Cerebellar nuclear complex (tissue), 1 donor: ENCODE results near the gene ABCB6.

Source experiments
- DNase-seq, 2 experiments: peaks; one replicate each; lab custom pipeline; 2025; lab: John Stamatoyannopoulos, UW

Gene ABCB6

DNA sequence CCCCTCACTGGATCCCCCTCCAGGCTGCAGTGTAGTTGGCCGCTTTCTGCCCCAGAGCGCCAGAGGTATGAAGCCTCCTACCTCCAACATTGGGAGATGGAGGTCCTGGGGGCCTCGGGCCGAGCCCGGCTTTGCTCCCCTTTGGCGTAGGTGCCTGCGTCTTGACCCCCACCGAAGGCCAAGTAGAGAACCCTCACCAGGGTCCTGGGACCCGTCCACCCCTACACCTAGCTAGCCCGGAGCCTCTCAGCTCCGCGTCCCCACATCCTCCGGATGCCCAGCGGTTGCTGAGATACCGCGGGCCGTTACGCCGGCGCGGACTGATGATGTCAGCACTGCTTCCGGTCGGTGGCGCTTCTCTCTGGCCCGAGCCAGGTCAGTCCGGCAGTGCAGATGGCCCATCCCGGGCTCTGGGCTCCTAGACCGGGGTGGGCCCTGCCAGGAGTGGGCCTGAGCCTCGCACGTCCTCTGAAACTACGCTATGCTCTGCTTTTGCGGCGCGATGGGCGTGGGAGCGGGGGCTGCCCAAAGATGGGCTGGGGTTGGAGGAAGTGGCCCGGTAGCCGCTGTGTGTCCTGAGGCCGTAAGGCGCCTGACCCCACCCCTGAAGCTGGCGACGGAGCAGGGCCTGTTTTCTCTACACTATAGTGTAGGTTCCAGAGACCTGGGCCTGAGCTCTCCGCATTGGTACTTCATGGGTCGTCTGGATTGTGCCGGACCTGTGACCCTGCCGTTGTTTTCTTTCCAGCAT, 26.6 kb upstream of the ABCB6 start, which contains the start of the genes GLB1L and STK16:
Gene GLB1L, minus strand, starts transcription at position 297 of the 751 bp plus-strand sequence. CDS start 1,871 bp downstream, outside the sequence.
Gene STK16, plus strand, starts transcription at position 332 of the 751 bp plus-strand sequence. CDS start 521 bp downstream, outside the sequence.
- peak; percentile 9 to 67 for DNase-seq

GRCh38 chr2:219244789-219245147, 26.0 kb upstream of the ABCB6 start:
- DNase-seq: no peak

- no peak for DNase-seq
Observed at GRCh38 chr2:219243291-219243761, 24.6 kb upstream of the ABCB6 start.

GRCh38 chr2:219234331-219234730, 15.6 kb upstream of the ABCB6 start:
- DNase-seq: no peak

- DNase-seq: no peak
Observed at GRCh38 chr2:219230059-219230540, 11.3 kb upstream of the ABCB6 start.

DNA sequence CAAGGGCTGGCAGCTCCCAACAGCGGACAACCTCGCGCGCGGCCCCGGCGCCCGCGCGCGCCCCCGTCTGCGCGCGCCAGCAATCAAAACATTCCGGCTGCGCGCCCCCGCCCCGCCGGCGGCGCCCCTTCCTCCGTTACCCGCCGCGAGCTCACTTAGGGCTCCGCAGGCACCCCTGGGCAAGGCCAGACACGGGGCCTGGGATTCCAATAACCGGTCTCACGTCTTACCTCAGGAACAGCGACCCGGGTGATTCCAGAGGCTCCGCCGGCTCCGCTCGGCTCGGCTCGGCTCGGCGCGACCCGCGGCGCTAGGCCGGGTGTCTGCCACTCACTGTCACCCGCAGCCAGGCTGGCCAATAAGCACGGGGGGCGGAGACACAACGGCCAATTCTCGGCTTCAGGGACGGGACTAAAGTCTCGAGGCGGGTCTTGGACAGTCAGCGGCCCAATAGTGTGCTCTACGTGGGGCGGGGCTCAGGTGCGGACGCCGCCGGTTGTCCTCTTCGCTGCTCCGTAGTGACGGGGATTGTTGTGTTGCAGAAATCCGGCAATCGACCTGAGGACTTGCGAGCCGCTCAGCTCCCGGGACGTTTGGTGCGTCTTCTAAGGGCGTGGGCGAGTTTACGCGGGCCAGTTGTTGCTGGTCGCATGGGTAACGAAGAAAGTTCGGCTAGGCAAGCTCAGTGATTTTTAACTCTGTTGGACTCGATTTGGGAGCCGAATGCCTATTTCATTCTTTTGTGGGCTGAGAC, 10.7 kb upstream of the ABCB6 start, which contains the start of the genes ANKZF1 and ATG9A:
Gene ANKZF1, plus strand, starts transcription at position 502 of the 754 bp plus-strand sequence. CDS start 452 bp downstream, outside the sequence.
Gene ATG9A, minus strand, starts transcription at position 332 of the 754 bp plus-strand sequence. CDS start 1,612 bp downstream, outside the sequence.
- DNase-seq: peak; percentile 93 to 98

- peak in 1 of 2 experiments; percentile 29 for DNase-seq
Observed at GRCh38 chr2:219228911-219229304, 10.2 kb upstream of the ABCB6 start.

DNA sequence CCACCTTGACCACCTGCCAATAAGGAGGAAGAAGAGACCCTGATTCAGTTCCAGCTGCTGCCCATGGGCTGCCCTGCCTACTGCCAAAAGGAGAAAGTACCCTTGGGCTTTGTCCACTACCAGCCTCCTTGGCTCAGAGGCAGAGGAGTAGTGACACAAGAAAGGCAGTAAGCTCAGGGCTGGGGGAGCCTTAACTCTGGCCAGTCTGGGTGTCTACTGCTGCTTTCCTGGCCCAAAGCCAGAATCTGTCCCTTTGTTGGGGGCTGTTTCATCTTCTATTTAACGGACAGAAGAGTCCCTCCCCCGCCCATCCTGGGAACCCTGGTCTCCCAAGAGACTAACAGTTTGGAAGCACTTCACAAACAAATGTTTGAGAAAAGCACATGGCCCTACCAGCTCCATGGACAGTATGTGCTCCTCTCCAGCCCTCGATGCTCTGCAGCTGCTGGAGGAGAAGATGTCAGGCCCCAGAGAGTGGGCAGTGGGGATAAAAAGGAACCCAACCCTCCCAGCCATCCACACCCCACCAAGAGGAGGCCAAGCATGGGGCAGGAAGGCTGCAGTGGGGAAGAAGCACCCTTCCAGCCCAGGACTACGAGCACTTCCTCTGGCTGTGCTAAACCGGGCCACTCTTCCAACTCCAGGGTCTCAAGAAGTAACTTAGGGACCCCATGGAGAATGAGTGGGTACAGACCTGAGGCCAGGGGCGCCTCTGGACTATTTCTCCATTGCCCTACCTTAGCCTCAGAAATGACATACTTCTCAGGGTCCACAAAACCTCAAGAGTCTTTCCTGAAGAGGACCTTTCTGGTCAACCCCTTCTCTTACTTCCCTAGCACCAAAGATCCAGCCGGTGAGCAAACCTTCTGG, 9.5 kb upstream of the ABCB6 start:
- DNase-seq: no peak

- no peak for DNase-seq
Observed at GRCh38 chr2:219225350-219225749, 6.6 kb upstream of the ABCB6 start.

GRCh38 chr2:219223831-219224610, 5.3 kb upstream of the ABCB6 start:
- no peak for DNase-seq

DNA sequence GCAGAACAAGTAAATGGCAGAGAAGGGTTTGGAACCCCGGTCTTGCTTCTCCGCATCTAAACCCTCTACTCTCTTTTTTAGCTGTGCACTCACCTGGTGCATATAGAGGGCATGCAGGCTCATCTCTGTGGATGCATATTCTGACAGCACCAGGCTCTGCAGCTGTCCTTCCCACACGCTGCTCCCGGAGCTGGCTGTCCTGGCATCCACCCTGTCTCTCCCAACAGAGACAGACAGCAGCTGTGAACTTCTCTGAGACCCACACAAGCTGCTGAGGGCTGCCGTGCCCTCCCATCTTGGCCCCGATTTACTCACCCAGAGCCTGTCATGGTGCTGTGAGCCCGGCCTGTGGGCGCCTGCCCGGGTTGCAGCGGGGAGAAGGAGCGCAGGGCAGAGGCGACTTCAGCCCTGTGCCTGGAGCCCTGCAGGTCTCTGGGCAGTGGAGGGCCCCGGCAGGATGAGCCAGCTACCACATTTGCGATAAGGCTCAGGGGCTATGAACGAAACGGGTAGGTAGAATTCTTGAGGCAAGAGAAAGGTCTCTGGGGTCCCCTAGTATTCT, 3.3 kb upstream of the ABCB6 start:
- DNase-seq: no peak

DNA sequence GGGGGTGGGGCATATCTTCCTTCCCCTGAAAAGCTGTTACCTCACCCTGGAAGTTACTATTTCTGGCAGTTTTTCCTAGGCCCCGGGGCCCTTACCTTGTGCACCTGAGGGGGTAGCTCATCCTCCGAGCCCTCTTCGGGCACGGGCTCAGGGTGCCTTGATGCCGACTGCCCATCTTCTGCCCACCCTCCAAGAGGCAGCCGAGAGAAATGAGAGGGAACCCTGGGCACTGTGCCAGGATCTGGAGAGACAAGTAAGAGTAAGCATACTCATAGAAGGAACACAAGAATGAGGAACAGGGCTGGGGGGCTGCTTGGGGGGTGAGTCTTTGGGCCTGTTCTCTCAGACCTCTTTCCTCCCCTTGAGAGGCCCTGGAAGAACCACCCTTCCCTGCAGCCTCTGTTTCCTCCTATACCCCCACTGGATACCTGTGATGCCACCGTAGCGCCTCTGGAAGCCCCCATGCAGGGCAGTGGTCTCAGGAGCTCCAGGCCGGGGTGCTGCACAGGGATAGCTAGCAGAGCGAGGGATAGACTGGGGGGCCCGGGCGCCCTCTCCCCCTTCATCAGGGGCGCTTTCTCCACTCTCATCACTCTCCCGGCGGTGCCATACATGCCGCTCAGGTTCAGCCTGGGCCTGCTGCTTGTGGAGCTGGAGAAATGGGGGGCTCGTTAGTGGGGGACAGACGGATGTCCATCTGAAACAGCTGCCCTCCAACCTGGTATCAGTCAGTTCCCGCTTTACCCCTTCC, 2.1 kb upstream of the ABCB6 start:
- DNase-seq: no peak

- no peak for DNase-seq
Observed at GRCh38 chr2:219219784-219220532, 1.2 kb upstream of the ABCB6 start.

DNA sequence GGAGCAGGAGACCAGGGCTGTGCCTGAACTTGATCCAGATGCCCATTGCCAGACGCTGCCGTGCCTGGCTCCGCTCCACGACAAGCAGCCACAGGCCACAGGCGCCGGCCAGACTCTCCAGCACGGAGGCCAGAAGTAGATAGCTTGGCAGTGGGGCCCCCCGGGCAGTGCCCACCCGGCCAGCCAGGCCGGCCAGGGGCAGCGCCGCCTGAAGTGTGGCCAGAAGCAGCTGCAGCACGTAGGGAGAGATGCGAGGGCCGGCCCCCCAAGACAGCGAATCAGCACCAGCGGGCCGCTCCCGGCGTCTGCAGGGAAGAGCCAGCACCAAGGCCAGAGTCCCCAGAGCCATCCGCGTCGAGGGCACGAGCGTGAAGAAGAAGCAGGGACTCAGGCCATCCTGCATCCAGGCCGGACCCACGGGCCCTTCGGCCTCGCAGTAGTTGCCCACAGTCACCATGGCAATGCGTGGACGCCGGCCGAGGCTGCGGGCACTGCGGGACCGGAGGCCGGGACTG, 484 bp downstream of the ABCB6 start:
- no peak for DNase-seq

- no peak for DNase-seq
Observed at GRCh38 chr2:219216535-219216915, 2.2 kb downstream of the ABCB6 start.

GRCh38 chr2:219215871-219216534, 2.8 kb downstream of the ABCB6 start:
- DNase-seq: no peak

- DNase-seq: no peak
Observed at GRCh38 chr2:219214786-219215185, 4.0 kb downstream of the ABCB6 start.

DNA sequence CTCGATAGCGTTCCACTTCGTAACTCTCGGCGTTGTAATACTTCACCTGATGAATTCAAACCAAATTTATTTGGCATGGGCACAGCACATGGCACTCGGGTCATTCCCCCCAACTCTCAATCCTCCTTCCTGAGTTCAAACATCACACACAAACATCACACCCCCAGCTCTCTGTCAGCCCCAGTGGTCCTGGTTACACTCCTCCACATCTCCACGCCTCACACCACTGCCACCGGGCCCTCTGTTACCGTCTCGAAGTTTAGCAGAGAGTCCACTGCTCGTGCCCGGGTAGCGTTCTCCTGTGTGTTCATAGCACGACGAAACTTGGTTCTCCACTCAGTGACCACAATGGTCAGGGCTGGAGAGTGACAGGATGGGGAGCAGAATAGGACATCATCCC, 4.6 kb downstream of the ABCB6 start:
- no peak for DNase-seq
